ENCODE data around the gene RASSF10.

Gene RASSF10

GRCh38 chr11:13008625-13009475 lies at the start of gene RASSF10:
TSS of gene RASSF10 (plus strand) at chr11:13009316. CDS start at chr11:13009577, 261 bp downstream.
- DNase-seq (ENCODE audit: low read depth in 3 of 3) = peak in 1 of 3 experiments; percentile 37

- DNase-seq (ENCODE audit: low read depth in 3 of 3) = no peak
Measured at GRCh38 chr11:12961615-12962014, 47.5 kb upstream of the RASSF10 start.

GRCh38 chr11:12962306-12962705 lies 46.8 kb upstream of the RASSF10 start:
- no peak for DNase-seq (ENCODE audit: low read depth in 3 of 3)

- no peak for DNase-seq (ENCODE audit: low read depth in 3 of 3)
Measured at GRCh38 chr11:12963051-12963450, 46.1 kb upstream of the RASSF10 start.

GRCh38 chr11:12963792-12964536 lies 45.2 kb upstream of the RASSF10 start:
- peak; percentile 38 to 62 (median 38) for DNase-seq (ENCODE audit: low read depth in 3 of 3)

- no peak for DNase-seq (ENCODE audit: low read depth in 3 of 3)
Measured at GRCh38 chr11:12964650-12965049, 44.5 kb upstream of the RASSF10 start.

- DNase-seq (ENCODE audit: low read depth in 3 of 3) = no peak
Measured at GRCh38 chr11:12966002-12966401, 43.1 kb upstream of the RASSF10 start.

GRCh38 chr11:12968101-12968500 lies 41.0 kb upstream of the RASSF10 start:
- no peak for DNase-seq (ENCODE audit: low read depth in 3 of 3)

- DNase-seq (ENCODE audit: low read depth in 3 of 3) = no peak
Measured at GRCh38 chr11:12968826-12969225, 40.3 kb upstream of the RASSF10 start.

- DNase-seq (ENCODE audit: low read depth in 3 of 3) = no peak
Measured at GRCh38 chr11:12971955-12972354, 37.2 kb upstream of the RASSF10 start.

- DNase-seq (ENCODE audit: low read depth in 3 of 3) = no peak
Measured at GRCh38 chr11:12973528-12974181, 35.5 kb upstream of the RASSF10 start.

- no peak for DNase-seq (ENCODE audit: low read depth in 3 of 3)
Measured at GRCh38 chr11:12975195-12975594, 33.9 kb upstream of the RASSF10 start.

- DNase-seq (ENCODE audit: low read depth in 3 of 3) = no peak
Measured at GRCh38 chr11:12979928-12980689, 29.0 kb upstream of the RASSF10 start.

GRCh38 chr11:12981676-12982522 lies 27.2 kb upstream of the RASSF10 start:
- no peak for DNase-seq (ENCODE audit: low read depth in 3 of 3)

- DNase-seq (ENCODE audit: low read depth in 3 of 3) = no peak
Measured at GRCh38 chr11:12983336-12983735, 25.8 kb upstream of the RASSF10 start.

- DNase-seq (ENCODE audit: low read depth in 3 of 3) = no peak
Measured at GRCh38 chr11:12986194-12986898, 22.8 kb upstream of the RASSF10 start.

GRCh38 chr11:12989428-12990161 lies 19.5 kb upstream of the RASSF10 start:
- DNase-seq (ENCODE audit: low read depth in 3 of 3) = no peak

- DNase-seq (ENCODE audit: low read depth in 3 of 3) = no peak
Measured at GRCh38 chr11:12990162-12990480, 19.0 kb upstream of the RASSF10 start.

GRCh38 chr11:12991426-12991825 lies 17.7 kb upstream of the RASSF10 start:
- no peak for DNase-seq (ENCODE audit: low read depth in 3 of 3)

- no peak for DNase-seq (ENCODE audit: low read depth in 3 of 3)
Measured at GRCh38 chr11:12993626-12994025, 15.5 kb upstream of the RASSF10 start.
